ENCODE results near the gene ING5.

GRCh38 chr2:241652722-241653121 lies 49.1 kb upstream of the ING5 start:
- TF ChIP-seq CTCF (IDR thresholded peaks at IDR 0.05; ENCODE audit: insufficient read depth, low read length, poor library complexity, severe bottlenecking), result no peak
- no peak for TF ChIP-seq EZH2phosphoT487 (conservative IDR thresholded peaks at IDR 0.05; ENCODE audit: low read length)
